Hepatocyte (in vitro differentiated cells): Measurements from ENCODE around the gene WDR18. TPM values are rescaled to one million over a fixed set of nuclear protein-coding genes. Genes with fewer than 3 reads are reported as not detected.

Source experiments
- DNase-seq: peaks from one replicate; pipeline ENCODE4 v3.0.0-alpha.2; 2016; ENCODE audit warnings: low spot score
- H2AFZ ChIP-seq: fragments of 200-600 bp; sonication (generic); 2 replicates; pipeline ENCODE4 v1.6.0; 2016; ENCODE audit warnings: antibody characterized with exemption, mild to moderate bottlenecking
- H3K27ac ChIP-seq: fragments of 200-600 bp; sonication (generic); 2 replicates; pipeline ENCODE4 v1.5.1; 2016; ENCODE audit warnings: mild to moderate bottlenecking
- H3K27me3 ChIP-seq: fragments of 200-600 bp; sonication (generic); 2 replicates; pipeline ENCODE4 v1.6.1; 2016
- H3K36me3 ChIP-seq: fragments of 200-600 bp; sonication (generic); replicated peaks from 2 replicates; pipeline ENCODE4 v1.5.1; 2016; ENCODE audit warnings: low read depth; ENCODE audit not compliant: insufficient read depth
- H3K4me1 ChIP-seq: fragments of 200-600 bp; sonication (generic); 2 replicates; pipeline ENCODE4 v1.5.1; 2016; ENCODE audit warnings: mild to moderate bottlenecking, moderate library complexity; ENCODE audit not compliant: insufficient read depth
- H3K4me2 ChIP-seq: fragments of 200-600 bp; sonication (generic); 2 replicates; pipeline ENCODE4 v1.6.0; 2016
- H3K4me3 ChIP-seq: fragments of 200-600 bp; sonication (generic); 2 replicates; pipeline ENCODE4 v1.5.1; 2016; ENCODE audit warnings: mild to moderate bottlenecking
- H3K79me2 ChIP-seq: fragments of 200-600 bp; sonication (generic); 2 replicates; pipeline ENCODE4 v1.6.0; 2017; ENCODE audit warnings: mild to moderate bottlenecking
- H3K9me2 ChIP-seq: fragments of 200-600 bp; sonication (generic); replicated peaks from 2 replicates; pipeline ENCODE4 v1.6.0; 2017; ENCODE audit warnings: mild to moderate bottlenecking; ENCODE audit not compliant: insufficient read depth
- H3K9me3 ChIP-seq: fragments of 200-600 bp; sonication (generic); 2 replicates; pipeline ENCODE4 v1.5.1; 2016; ENCODE audit warnings: low read depth, mild to moderate bottlenecking
- H4K20me1 ChIP-seq: fragments of 200-600 bp; sonication (generic); 2 replicates; pipeline ENCODE4 v1.6.0; 2016; ENCODE audit warnings: mild to moderate bottlenecking; ENCODE audit not compliant: insufficient read depth, poor library complexity, severe bottlenecking
- CTCF ChIP-seq: fragments of 200-600 bp; sonication (generic); IDR thresholded peaks from 2 replicates; pipeline ENCODE4 v1.5.1; 2016; ENCODE audit warnings: antibody characterized with exemption, mild to moderate bottlenecking; ENCODE audit not compliant: poor library complexity
- EZH2 ChIP-seq: fragments of 200-600 bp; sonication (generic); IDR thresholded peaks from 2 replicates; pipeline ENCODE4 v1.6.1; 2016; ENCODE audit warnings: antibody characterized with exemption, mild to moderate bottlenecking, borderline replicate concordance
- EZH2phosphoT487 ChIP-seq: fragments of 200-600 bp; sonication (generic); IDR thresholded peaks from one replicate; pipeline ENCODE4 v1.6.1; 2018; ENCODE audit warnings: antibody characterized with exemption, mild to moderate bottlenecking, low read depth, moderate library complexity; ENCODE audit not compliant: unreplicated experiment, severe bottlenecking
- WGBS: methylation state at CpG from one replicate; pipeline ENCODE4 v1.1.6; 2016; ENCODE audit warnings: low lambda C conversion rate; ENCODE audit errors: missing lambda C conversion rate; 5-methylcytosine and 5-hydroxymethylcytosine counted together
- polyA plus RNA-seq: library from polyadenylated mRNA; unstranded; fragments of >200 nt; fragmentation: Nextera tagmentation; extraction: Ambion mirVana; gene quantifications from 2 replicates; pipeline ENCODE4 v1.2.1, GENCODE V29; 2016
- total RNA-seq: library from RNA; depleted of rRNA; stranded (reverse); fragments of >200 nt; gene quantifications from 2 replicates; pipeline ENCODE4 v1.2.3, GENCODE V29; 2014

WDR18 gene
- total and polyA plus RNA-seq, 2 experiments from 2014 or later = 60.0 to 169 TPM

- Histone ChIP-seq H2AFZ (peak overlapping the region; percentile 4), H3K9me2 (no peaks in the 10 kb centered on the region), H3K79me2 (no peaks in the 10 kb centered on the region), H3K4me2 (peak overlapping the region; percentile 84), H3K9me3 (no peaks in the 10 kb centered on the region), H3K4me3 (peak overlapping the region; percentile 15), H3K4me1 (peaks cover 8% of the 10 kb centered on the region), H3K36me3 (no peaks in the 10 kb centered on the region), H4K20me1 (no peaks in the 10 kb centered on the region), H3K27me3 (no peaks in the 10 kb centered on the region), H3K27ac (no peak overlapping the region)
- TF ChIP-seq CTCF = no peak
- TF ChIP-seq EZH2 = no peak
- TF ChIP-seq EZH2phosphoT487 = no peak
- 3% methylated on average over 27 of the region's 27 CpGs for WGBS
- peak; percentile 90 for DNase-seq
Measured at GRCh38 chr19:1040476-1041271, 56.5 kb downstream of the WDR18 start.

GRCh38 chr19:1041272-1041834, 57.2 kb downstream of the WDR18 start:
- Histone ChIP-seq H3K9me3 (no peaks in the 10 kb centered on the region), H3K36me3 (no peaks in the 10 kb centered on the region), H3K4me1 (peaks cover 8% of the 10 kb centered on the region), H3K4me3 (no peak overlapping the region), H3K4me2 (peak overlapping the region; percentile 84), H3K79me2 (no peaks in the 10 kb centered on the region), H3K27me3 (no peaks in the 10 kb centered on the region), H2AFZ (no peak overlapping the region), H4K20me1 (no peaks in the 10 kb centered on the region), H3K27ac (no peak overlapping the region), H3K9me2 (no peaks in the 10 kb centered on the region)
- no peak for DNase-seq
- WGBS = 47% methylated on average over 21 of the region's 26 CpGs
- TF ChIP-seq EZH2 = no peak
- TF ChIP-seq EZH2phosphoT487 = no peak
- TF ChIP-seq CTCF = no peak

- no peaks in the 10 kb centered on the region for H3K36me3 ChIP-seq
- H2AFZ ChIP-seq = no peak overlapping the region
- H3K27ac ChIP-seq = no peak overlapping the region
- H3K4me2 ChIP-seq = no peak overlapping the region
- H3K9me3 ChIP-seq = no peaks in the 10 kb centered on the region
- no peak overlapping the region for H3K4me3 ChIP-seq
- 89% methylated on average over 37 of the region's 43 CpGs for WGBS
- DNase-seq = no peak
- no peaks in the 10 kb centered on the region for H3K9me2 ChIP-seq
- no peaks in the 10 kb centered on the region for H3K79me2 ChIP-seq
- peaks cover 8% of the 10 kb centered on the region for H3K4me1 ChIP-seq
- no peaks in the 10 kb centered on the region for H4K20me1 ChIP-seq
- H3K27me3 ChIP-seq = no peaks in the 10 kb centered on the region
- no peak for TF ChIP-seq EZH2
- no peak for TF ChIP-seq CTCF
- no peak for TF ChIP-seq EZH2phosphoT487
Measured at GRCh38 chr19:1041835-1042685, 57.9 kb downstream of the WDR18 start.
